ENCODE results near the gene LTB. TPM values are rescaled to one million over a fixed set of nuclear protein-coding genes. Genes with fewer than 3 reads are reported as not detected.

The LTB gene
- total RNA-seq, result 1,000 to 10,000 TPM; 1,185 to 1,194 TPM

- ChIA-PET CTCF (interaction anchor here (0.7 to 18.7 kb wide), 9 partner anchors 7 to 89 kb away, joined by 3 to 640 read pairs (median 15); partner anchors contain the start of genes ATP6V1G2, DDX39B, LTA and NCR3), POLR2A (interaction anchor here (0.8 to 36.9 kb wide), 16 partner anchors 3 to 1389 kb away, joined by 3 to 1578 read pairs (median 8); partner anchors contain the start of genes ATP6V1G2, C6orf47, CLIC1 and CSNK2B)
- Mint-ChIP-seq H3K27me3 (no peaks in the 10 kb centered on the region), H3K36me3 (ENCODE audit: low read depth) (peaks cover 69% of the 10 kb centered on the region), H3K9me3 (no peaks in the 10 kb centered on the region), H3K4me1 (peaks cover 65% of the 10 kb centered on the region), H3K4me3 (peak within 1 kb of the TSS; percentile 91), H3K27ac (peak within 1 kb of the TSS; percentile 94)
- DNase-seq, result peak; percentile 74
Observed at GRCh38 chr6:31582230-31582643, at the start of gene LTB. Gene LTB (minus strand): TSS chr6:31582424. CDS start chr6:31582417, 7 bp downstream.

GRCh38 chr6:31631681-31632278 lies 49.6 kb upstream of the LTB start:
- Mint-ChIP-seq H3K36me3 (ENCODE audit: low read depth) (peaks cover 87% of the 10 kb centered on the region), H3K4me3 (no peak overlapping the region), H3K4me1 (no peaks in the 10 kb centered on the region), H3K27ac (no peak overlapping the region), H3K9me3 (no peaks in the 10 kb centered on the region), H3K27me3 (no peaks in the 10 kb centered on the region)
- DNase-seq, result no peak
- CTCF ChIA-PET, result no interaction called here
- POLR2A ChIA-PET, result no interaction called here

GRCh38 chr6:31631209-31631608 lies 49.0 kb upstream of the LTB start:
- Mint-ChIP-seq H3K4me3 (no peak overlapping the region), H3K27me3 (no peaks in the 10 kb centered on the region), H3K4me1 (peaks cover 1% of the 10 kb centered on the region), H3K36me3 (ENCODE audit: low read depth) (peaks cover 87% of the 10 kb centered on the region), H3K27ac (no peak overlapping the region), H3K9me3 (no peaks in the 10 kb centered on the region)
- no peak for DNase-seq
- POLR2A ChIA-PET, result interaction anchor here (1.4 kb wide), 1 partner anchor 10 kb away, joined by 4 read pairs; the partner anchor contains the start of gene PRRC2A
- CTCF ChIA-PET, result no interaction called here

GRCh38 chr6:31630177-31630934 lies 48.1 kb upstream of the LTB start:
- H3K9me3 Mint-ChIP-seq, result no peaks in the 10 kb centered on the region
- ChIA-PET CTCF (no interaction called here), POLR2A (interaction anchor here (1.1 to 1.4 kb wide), 3 partner anchors 9 to 22 kb away, joined by 3 to 5 read pairs (median 4); partner anchors contain the start of genes BAG6 and PRRC2A)
- no peak overlapping the region for H3K4me3 Mint-ChIP-seq
- H3K27ac Mint-ChIP-seq, result no peak overlapping the region
- no peak for DNase-seq
- peaks cover 3% of the 10 kb centered on the region for H3K4me1 Mint-ChIP-seq
- peaks cover 89% of the 10 kb centered on the region for H3K36me3 Mint-ChIP-seq (ENCODE audit: low read depth)
- no peaks in the 10 kb centered on the region for H3K27me3 Mint-ChIP-seq

- CTCF ChIA-PET, result no interaction called here
- DNase-seq, result no peak
- Mint-ChIP-seq H3K27me3 (no peaks in the 10 kb centered on the region), H3K36me3 (ENCODE audit: low read depth) (peaks cover 92% of the 10 kb centered on the region), H3K4me3 (no peak overlapping the region), H3K9me3 (no peaks in the 10 kb centered on the region), H3K27ac (no peak overlapping the region), H3K4me1 (peaks cover 3% of the 10 kb centered on the region)
- POLR2A ChIA-PET, result interaction anchor here (1.1 to 1.3 kb wide), 2 partner anchors 15 to 23 kb away, joined by 3 to 5 read pairs; partner anchors contain the start of gene BAG6
Observed at GRCh38 chr6:31629014-31629413, 46.8 kb upstream of the LTB start.

GRCh38 chr6:31627690-31628287 lies 45.6 kb upstream of the LTB start:
- ChIA-PET POLR2A (interaction anchor here (0.8 to 2.3 kb wide), 3 partner anchors 11 to 25 kb away, joined by 3 to 14 read pairs (median 4); no protein-coding TSS in a partner anchor), CTCF (no interaction called here)
- Mint-ChIP-seq H3K27me3 (no peaks in the 10 kb centered on the region), H3K36me3 (ENCODE audit: low read depth) (peaks cover 92% of the 10 kb centered on the region), H3K4me1 (peaks cover 10% of the 10 kb centered on the region), H3K9me3 (no peaks in the 10 kb centered on the region), H3K27ac (no peak overlapping the region), H3K4me3 (no peak overlapping the region)
- DNase-seq, result no peak

GRCh38 chr6:31626952-31627351 lies 44.7 kb upstream of the LTB start:
- CTCF ChIA-PET, result no interaction called here
- H3K9me3 Mint-ChIP-seq, result no peaks in the 10 kb centered on the region
- peaks cover 94% of the 10 kb centered on the region for H3K36me3 Mint-ChIP-seq (ENCODE audit: low read depth)
- no peak for DNase-seq
- peaks cover 18% of the 10 kb centered on the region for H3K4me1 Mint-ChIP-seq
- POLR2A ChIA-PET, result interaction anchor here (1.0 to 2.3 kb wide), 2 partner anchors 12 to 26 kb away, joined by 3 to 14 read pairs; no protein-coding TSS in a partner anchor
- no peaks in the 10 kb centered on the region for H3K27me3 Mint-ChIP-seq
- H3K27ac Mint-ChIP-seq, result no peak overlapping the region
- H3K4me3 Mint-ChIP-seq, result no peak overlapping the region

GRCh38 chr6:31624070-31624469 lies 41.8 kb upstream of the LTB start:
- no peak overlapping the region for H3K27ac Mint-ChIP-seq
- no peaks in the 10 kb centered on the region for H3K27me3 Mint-ChIP-seq
- peaks cover 30% of the 10 kb centered on the region for H3K4me1 Mint-ChIP-seq
- POLR2A ChIA-PET, result interaction anchor here (1.1 to 1.6 kb wide), 2 partner anchors 28 to 41 kb away, joined by 4 to 7 read pairs; partner anchors contain the start of genes BAG6 and GPANK1
- CTCF ChIA-PET, result interaction anchor here (3.7 kb wide), 1 partner anchor 73 kb away, joined by 9 read pairs; no protein-coding TSS in a partner anchor
- no peak for DNase-seq
- H3K4me3 Mint-ChIP-seq, result no peak overlapping the region
- H3K36me3 Mint-ChIP-seq (ENCODE audit: low read depth), result peaks cover 77% of the 10 kb centered on the region
- H3K9me3 Mint-ChIP-seq, result no peaks in the 10 kb centered on the region

- H3K4me3 Mint-ChIP-seq, result peak overlapping the region; percentile 81
- H3K9me3 Mint-ChIP-seq, result no peaks in the 10 kb centered on the region
- no peak for DNase-seq
- H3K4me1 Mint-ChIP-seq, result peaks cover 33% of the 10 kb centered on the region
- ChIA-PET CTCF (interaction anchor here (1.0 to 3.7 kb wide), 4 partner anchors 25 to 208 kb away, joined by 3 to 10 read pairs (median 6); partner anchors contain the start of gene MSH5), POLR2A (interaction anchor here (0.8 to 4.1 kb wide), 17 partner anchors 12 to 213 kb away, joined by 3 to 60 read pairs (median 4); partner anchors contain the start of genes BAG6, C6orf47, DDX39B and GPANK1)
- peak overlapping the region; percentile 89 for H3K27ac Mint-ChIP-seq
- peaks cover 65% of the 10 kb centered on the region for H3K36me3 Mint-ChIP-seq (ENCODE audit: low read depth)
- H3K27me3 Mint-ChIP-seq, result no peaks in the 10 kb centered on the region
Observed at GRCh38 chr6:31622684-31623091, 40.5 kb upstream of the LTB start.

GRCh38 chr6:31621991-31622390 lies 39.8 kb upstream of the LTB start:
- Mint-ChIP-seq H3K27ac (peak overlapping the region; percentile 89), H3K9me3 (no peaks in the 10 kb centered on the region), H3K27me3 (no peaks in the 10 kb centered on the region), H3K4me3 (peak overlapping the region; percentile 81), H3K4me1 (peaks cover 34% of the 10 kb centered on the region), H3K36me3 (ENCODE audit: low read depth) (peaks cover 58% of the 10 kb centered on the region)
- DNase-seq, result no peak
- ChIA-PET CTCF (interaction anchor here (1.0 to 3.7 kb wide), 6 partner anchors 24 to 209 kb away, joined by 3 to 10 read pairs (median 6); partner anchors contain the start of gene MSH5), POLR2A (interaction anchor here (0.8 to 4.1 kb wide), 21 partner anchors 11 to 206 kb away, joined by 3 to 60 read pairs (median 4); partner anchors contain the start of genes APOM, BAG6, C6orf47 and GPANK1)

- H3K36me3 Mint-ChIP-seq (ENCODE audit: low read depth), result peaks cover 54% of the 10 kb centered on the region
- no peaks in the 10 kb centered on the region for H3K27me3 Mint-ChIP-seq
- no peak for DNase-seq
- peak overlapping the region; percentile 81 for H3K4me3 Mint-ChIP-seq
- ChIA-PET CTCF (interaction anchor here (1.2 to 3.7 kb wide), 5 partner anchors 24 to 149 kb away, joined by 3 to 10 read pairs (median 7); partner anchors contain the start of gene MSH5), POLR2A (interaction anchor here (0.9 to 4.1 kb wide), 27 partner anchors 9 to 574 kb away, joined by 3 to 60 read pairs (median 4); partner anchors contain the start of genes APOM, BAG6, C6orf47 and GPANK1)
- H3K27ac Mint-ChIP-seq, result peak overlapping the region; percentile 89
- no peaks in the 10 kb centered on the region for H3K9me3 Mint-ChIP-seq
- peaks cover 38% of the 10 kb centered on the region for H3K4me1 Mint-ChIP-seq
Observed at GRCh38 chr6:31621320-31621939, 39.2 kb upstream of the LTB start.

Measured in activated CD4-positive, alpha-beta memory T cell treated with anti-CD3 and anti-CD28 coated beads, Interleukin-2, amount 10 ng/mL, durations not matched to agents 7 days and 5 days (primary cell).